GM18519 (cell line): ENCODE measurements around the gene CABP5.
"Not testable (repeated sequence)": the region's sequence is repeated elsewhere in the genome, so short reads cannot be mapped to it uniquely, and the experiment has no call there.

ENCODE experiments used
- ATAC-seq: cut with Tn5 transposase; IDR thresholded peaks from one replicate; pipeline ENCODE4 v1.9.1; 2021; ENCODE audit warnings: mild to moderate bottlenecking, moderate library complexity; ENCODE audit not compliant: unreplicated experiment, low FRiP score

CABP5 gene

DNA sequence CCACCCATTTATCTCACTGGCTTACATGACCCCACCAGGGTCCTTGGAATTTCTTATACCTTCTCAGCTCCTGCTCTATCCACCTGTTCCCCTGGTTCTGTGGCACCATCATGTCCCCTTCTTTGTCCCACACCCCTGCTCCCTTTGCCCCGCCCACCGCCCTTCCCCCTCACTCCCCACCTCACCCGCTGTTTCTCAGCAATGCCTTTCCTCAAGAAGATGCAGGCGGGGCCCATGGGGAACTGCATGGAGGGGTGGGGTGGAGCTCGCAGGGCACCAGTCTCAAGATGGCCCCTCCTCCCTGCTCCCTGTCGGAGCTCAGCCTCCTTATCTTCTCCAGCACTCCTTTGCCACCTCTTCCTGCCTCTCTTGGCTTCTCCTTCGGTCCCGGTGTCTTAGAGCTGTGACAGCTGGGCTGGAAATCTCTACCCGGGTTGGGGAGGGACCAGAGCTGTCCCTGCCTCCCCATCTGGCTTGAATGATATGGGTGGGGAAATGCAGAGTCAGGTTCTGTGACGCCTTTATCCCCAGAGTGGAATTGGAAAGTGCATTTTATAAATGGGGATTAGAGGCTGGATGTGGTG, at the start of gene CABP5:
Gene CABP5 (minus strand): TSS at position 405 of the 584 bp plus-strand sequence. CDS start 157 bp downstream, at position 248.
- no peak for ATAC-seq

GRCh38 chr19:48091111-48091718, 47.3 kb upstream of the CABP5 start:
- not testable (repeated sequence) for ATAC-seq

- no peak for ATAC-seq
Measured at GRCh38 chr19:48090281-48090802, 46.5 kb upstream of the CABP5 start.

DNA sequence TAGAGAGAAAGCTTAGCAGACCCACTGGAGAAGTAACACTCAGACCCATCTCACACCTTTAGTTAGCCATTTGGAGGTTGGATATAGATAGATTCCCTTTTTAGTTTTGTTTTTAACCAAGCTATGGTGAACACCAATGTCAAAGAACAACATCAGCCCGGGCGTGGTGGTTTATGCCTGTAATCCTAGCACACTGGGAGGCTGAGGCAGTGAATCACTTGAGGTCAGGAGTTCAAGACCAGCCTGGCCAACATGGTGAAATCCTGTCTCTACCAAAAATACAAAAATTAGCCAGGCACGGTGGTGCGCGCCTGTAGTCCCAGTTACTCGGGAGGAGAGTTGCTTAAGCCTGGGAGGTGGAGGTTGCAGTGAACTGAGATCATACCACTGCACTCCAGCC, 45.1 kb upstream of the CABP5 start:
- ATAC-seq, result not testable (repeated sequence)

- no peak for ATAC-seq
Measured at GRCh38 chr19:48085904-48086864, 42.3 kb upstream of the CABP5 start.

GRCh38 chr19:48085076-48085475, 41.2 kb upstream of the CABP5 start:
- no peak for ATAC-seq

DNA sequence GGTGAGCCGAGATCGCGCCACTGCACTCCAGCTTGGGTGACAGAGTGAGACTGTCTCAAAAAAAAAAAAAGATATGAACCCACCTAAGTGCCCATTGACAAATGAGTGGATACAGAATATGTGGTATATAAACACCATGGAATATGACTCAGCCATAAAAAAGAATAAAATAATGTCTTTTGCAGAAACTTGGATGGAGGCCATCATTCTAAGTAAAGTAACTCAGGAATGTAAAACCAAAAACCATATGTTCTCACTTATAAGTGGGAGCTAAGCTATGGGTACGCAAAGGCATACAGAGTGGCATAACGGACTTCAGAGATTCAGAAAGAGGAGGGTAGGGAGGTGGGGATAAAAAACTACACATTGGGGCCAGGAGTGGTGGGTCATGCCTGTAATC, 37.2 kb upstream of the CABP5 start:
- ATAC-seq, result no peak

DNA sequence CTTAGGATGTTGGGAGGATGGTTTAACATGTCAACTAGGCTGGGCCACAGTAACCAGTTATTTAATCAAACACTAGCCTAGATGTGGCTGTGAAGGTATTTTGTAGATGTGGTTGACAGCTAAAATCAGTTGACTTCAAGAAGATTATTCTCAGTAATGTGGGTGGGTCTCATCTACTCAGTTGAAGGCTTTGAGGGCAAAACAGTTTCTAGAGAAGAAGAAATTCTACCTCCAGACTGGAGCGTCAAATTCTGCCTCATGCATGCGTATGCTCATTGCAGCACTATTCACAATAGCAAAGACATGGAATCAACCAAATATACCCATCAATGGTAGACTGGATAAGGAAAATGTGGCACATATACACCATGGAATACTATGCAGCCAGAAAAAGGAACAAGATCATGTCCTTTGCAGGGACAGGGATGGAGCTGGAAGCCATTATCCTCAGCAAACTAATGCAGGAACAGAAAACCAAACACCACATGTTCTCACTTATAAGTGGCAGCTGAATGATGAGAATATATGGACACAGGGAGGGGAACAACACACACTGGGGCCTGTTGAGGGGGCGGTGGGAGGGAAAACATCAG, 26.4 kb upstream of the CABP5 start:
- not testable (repeated sequence) for ATAC-seq

GRCh38 chr19:48069435-48069834, 25.6 kb upstream of the CABP5 start:
- ATAC-seq, result no peak

- no peak for ATAC-seq
Measured at GRCh38 chr19:48064509-48064908, 20.6 kb upstream of the CABP5 start.

DNA sequence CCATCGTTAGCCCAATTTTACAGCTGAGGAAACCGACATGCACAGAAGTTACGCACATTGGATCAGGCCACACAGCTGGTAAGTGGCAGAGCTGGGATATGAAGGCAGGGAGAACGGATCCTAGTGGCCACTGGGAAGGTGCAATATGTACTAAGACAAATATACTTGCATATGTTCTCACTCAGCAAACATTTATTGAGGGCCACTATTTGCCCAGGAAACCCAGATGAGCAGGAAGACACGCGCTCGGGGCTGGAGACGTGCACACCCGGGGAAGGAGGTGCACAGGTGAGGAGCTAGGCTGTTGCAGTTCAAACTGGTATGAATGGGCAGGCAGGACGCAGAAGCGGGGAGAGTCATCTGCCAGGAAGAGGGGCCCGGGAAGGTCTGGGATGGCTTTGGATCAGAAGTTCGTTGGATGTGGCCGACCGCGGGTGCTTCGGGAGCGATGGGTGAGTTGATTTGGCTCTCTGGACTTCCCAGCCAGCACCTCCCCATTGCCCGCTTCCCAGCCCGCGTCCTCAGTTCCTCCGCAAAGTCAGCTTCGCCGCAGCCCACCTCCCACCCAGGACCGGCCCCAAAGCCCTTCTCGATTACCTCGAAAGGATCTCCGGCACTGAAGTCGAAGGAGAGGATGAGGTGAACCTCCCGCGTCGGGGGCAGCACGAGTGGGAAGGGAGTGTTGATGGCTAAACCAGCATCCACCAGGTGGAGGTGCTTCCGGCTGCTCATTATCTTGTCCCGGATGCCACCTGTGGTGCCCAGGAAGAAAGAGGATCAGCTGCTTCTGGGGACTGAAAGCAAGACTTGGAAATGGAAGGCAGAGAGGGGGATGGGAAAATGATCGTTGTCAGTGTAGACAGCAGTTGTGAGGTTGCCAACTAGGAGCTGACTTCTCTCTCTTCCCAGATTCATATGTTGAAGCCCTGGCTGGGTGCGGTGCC, 17.8 kb upstream of the CABP5 start:
- no peak for ATAC-seq

DNA sequence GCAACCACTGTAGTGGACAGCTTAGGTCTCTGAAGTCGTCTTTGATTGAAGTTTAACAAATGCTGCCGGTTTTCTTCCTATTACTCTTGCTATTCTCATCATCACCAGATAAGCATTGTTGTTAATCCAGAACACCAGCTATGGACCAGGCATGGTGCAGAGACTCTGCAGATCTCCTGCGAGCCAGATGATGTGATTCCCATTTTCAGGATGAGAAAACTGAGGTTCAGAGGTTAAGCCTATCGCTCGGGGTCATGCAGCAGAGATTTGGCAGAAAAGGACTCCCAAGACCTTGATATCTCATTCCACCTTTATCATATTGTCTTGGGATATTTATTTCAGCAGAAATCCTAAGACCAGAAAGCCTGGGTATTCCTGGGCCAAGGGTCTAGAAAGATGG, 16.5 kb upstream of the CABP5 start:
- no peak for ATAC-seq

GRCh38 chr19:48059331-48059730, 15.5 kb upstream of the CABP5 start:
- ATAC-seq, result no peak

DNA sequence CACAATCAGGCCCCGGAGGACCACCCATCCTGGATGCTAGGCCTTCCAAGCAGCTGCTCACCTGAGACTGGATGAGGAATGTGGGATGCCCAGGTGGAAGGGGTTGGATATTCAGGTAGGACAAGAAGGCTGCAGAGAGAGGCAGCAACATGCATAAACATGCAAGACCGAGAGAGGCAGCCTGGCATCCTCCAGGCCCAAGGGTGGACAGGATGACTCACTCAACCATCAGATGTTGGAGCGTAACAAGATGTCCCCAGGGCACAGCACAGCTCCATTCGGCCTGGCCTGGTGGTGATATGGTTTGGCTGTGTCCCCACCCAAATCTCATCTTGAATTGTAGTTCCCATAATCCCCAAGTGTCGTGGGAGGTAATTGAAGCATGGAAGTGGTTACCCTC, 10.0 kb upstream of the CABP5 start:
- ATAC-seq, result no peak

DNA sequence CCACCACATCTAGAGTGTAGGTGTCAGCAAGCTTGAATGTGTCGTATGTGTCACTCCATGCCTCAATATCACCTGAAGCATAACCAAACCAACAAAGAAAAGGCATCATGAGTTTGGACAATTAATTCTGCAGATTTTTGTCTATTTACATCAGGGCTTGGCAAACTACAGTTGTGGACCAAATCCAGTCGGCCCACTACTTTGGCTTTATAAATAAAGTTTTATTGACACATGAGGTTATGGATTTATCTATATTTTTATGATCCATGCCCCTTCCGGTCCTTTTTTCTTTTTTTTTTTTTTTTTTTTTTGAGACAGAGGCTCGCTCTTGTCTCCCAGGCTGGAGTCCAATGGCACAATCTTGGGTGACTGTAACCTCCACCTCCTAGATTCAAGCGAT, 9.2 kb upstream of the CABP5 start:
- ATAC-seq, result no peak

DNA sequence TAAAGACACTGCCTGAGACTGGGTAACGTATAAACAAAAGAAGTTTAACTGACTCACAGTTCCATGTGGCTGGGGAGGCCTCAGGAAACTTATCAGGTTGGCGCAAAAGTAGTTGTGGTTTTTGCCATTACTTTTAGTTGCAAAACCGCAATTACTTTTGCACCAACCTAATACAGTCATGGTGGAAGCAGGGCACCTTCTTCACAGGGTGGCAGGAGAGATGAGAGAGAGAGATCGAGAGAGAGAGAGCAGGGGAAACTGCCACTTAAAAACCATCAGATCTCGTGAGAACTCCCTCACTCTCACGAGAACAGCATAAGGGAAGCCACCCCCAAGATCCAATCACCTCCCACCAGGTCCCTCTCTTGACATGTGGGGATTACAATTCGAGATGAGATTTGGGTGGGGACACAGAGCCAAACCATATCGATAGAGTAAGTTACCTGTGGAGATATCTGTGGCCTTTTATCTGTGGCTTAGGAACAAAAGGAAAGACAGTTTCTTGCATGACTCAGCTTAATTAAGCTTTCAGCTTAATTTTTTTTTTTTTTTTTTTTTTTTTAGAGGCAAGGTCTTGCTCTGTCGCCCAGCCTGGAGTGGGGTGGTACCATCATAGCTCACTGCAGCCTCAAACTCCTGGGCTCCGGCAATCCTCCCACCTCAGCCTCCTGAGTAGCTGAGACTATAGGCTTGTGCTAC, 7.6 kb upstream of the CABP5 start:
- no peak for ATAC-seq

DNA sequence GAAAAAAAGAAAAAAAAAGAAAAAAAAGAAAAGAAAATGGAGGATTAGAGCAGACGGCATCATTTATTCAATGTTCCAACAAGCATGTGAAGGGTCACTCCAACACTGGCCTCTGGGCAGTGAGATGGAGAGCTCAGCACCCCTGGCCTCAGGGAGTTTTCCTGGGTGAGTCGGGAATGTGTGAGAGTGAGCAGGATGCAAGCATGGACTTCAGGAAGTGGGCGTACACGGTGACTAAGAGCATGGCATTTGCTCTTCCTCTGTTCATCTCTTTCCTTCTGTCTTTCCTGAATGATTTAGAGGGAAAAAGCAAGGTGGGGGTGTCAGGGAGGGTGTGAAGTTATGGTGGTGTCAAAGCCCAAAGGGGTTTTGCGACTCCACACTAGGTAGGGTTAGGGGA, 682 bp upstream of the CABP5 start:
- no peak for ATAC-seq

- ATAC-seq, result no peak
Measured at GRCh38 chr19:48041877-48042580, 1.9 kb downstream of the CABP5 start.

DNA sequence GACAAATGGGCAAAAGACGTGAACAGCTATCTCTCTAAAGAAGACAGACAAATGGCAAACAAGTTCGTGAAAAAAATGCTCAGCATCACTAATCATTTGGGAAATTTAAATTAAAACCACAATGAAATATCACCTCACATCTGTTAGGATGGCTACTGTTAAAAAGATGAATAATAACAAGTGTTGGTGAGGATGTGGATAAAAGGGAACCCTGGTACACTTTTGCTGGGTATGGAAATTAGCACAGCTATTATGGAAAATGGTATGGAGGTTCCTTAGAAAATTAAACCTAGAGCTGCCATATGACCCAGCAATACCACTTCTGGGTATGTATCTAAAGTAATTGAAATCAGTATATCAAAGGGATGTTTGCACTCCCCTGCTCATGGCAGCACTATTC, 7.1 kb downstream of the CABP5 start:
- ATAC-seq, result no peak
